ENCODE measurements around the gene PABPN1L. TPM values are rescaled to one million over a fixed set of nuclear protein-coding genes. Genes with fewer than 3 reads are reported as not detected.
A peak's percentile ranks its signal among the peaks of the same experiment; 100 is the strongest.
"Not testable (repeated sequence)": the region's sequence is repeated elsewhere in the genome, so short reads cannot be mapped to it uniquely, and the experiment has no call there.

The PABPN1L gene
- total RNA-seq, 1 experiment from 2014 or later, result not detected

GRCh38 chr16:88830258-88830657 lies 36.2 kb downstream of the PABPN1L start:
- H3K4me3 ChIP-seq, result no peak overlapping the region
- no peaks in the 10 kb centered on the region for H3K4me1 ChIP-seq
- no peaks in the 10 kb centered on the region for H3K9me3 ChIP-seq (replicated peaks)
- H3K36me3 ChIP-seq, result no peaks in the 10 kb centered on the region
- H3K27me3 ChIP-seq, result no peaks in the 10 kb centered on the region
- no peak overlapping the region for H3K27ac ChIP-seq
- DNase-seq, result no peak

- no peak overlapping the region for H3K4me3 ChIP-seq
- H3K4me1 ChIP-seq, result no peaks in the 10 kb centered on the region
- H3K27ac ChIP-seq, result no peak overlapping the region
- no peaks in the 10 kb centered on the region for H3K9me3 ChIP-seq (replicated peaks)
- H3K36me3 ChIP-seq, result no peaks in the 10 kb centered on the region
- H3K27me3 ChIP-seq, result no peaks in the 10 kb centered on the region
- no peak for DNase-seq
These were observed 37.7 kb downstream of the PABPN1L start for GRCh38 chr16:88828711-88829110.

GRCh38 chr16:88827727-88828126 lies 38.7 kb downstream of the PABPN1L start:
- no peak for DNase-seq
- no peak overlapping the region for H3K4me3 ChIP-seq

GRCh38 chr16:88826070-88826840 lies 40.2 kb downstream of the PABPN1L start:
- no peak overlapping the region for H3K4me3 ChIP-seq
- no peak overlapping the region for H3K27ac ChIP-seq
- no peaks in the 10 kb centered on the region for H3K36me3 ChIP-seq
- no peaks in the 10 kb centered on the region for H3K4me1 ChIP-seq
- no peak for DNase-seq
- H3K9me3 ChIP-seq (replicated peaks), result no peaks in the 10 kb centered on the region
- H3K27me3 ChIP-seq, result no peaks in the 10 kb centered on the region

More at GRCh38 chr16:88827727-88828126, 38.7 kb downstream of the PABPN1L start:
- H3K4me1 ChIP-seq, result no peaks in the 10 kb centered on the region
- H3K27ac ChIP-seq, result no peak overlapping the region
- H3K27me3 ChIP-seq, result no peaks in the 10 kb centered on the region
- H3K9me3 ChIP-seq (replicated peaks), result no peaks in the 10 kb centered on the region
- H3K36me3 ChIP-seq, result no peaks in the 10 kb centered on the region

GRCh38 chr16:88825146-88825545 lies 41.3 kb downstream of the PABPN1L start:
- Histone ChIP-seq H3K27ac (no peak overlapping the region), H3K4me3 (no peak overlapping the region), H3K36me3 (no peaks in the 10 kb centered on the region), H3K27me3 (no peaks in the 10 kb centered on the region), H3K9me3 (replicated peaks) (no peaks in the 10 kb centered on the region), H3K4me1 (no peaks in the 10 kb centered on the region)
- no peak for DNase-seq

- no peaks in the 10 kb centered on the region for H3K36me3 ChIP-seq
- no peak for DNase-seq
- H3K4me3 ChIP-seq, result no peak overlapping the region
- no peaks in the 10 kb centered on the region for H3K27me3 ChIP-seq
- H3K4me1 ChIP-seq, result no peaks in the 10 kb centered on the region
- no peaks in the 10 kb centered on the region for H3K9me3 ChIP-seq (replicated peaks)
- H3K27ac ChIP-seq, result no peak overlapping the region
These were observed 42.0 kb downstream of the PABPN1L start for GRCh38 chr16:88824256-88825077.

- not testable (repeated sequence) for H3K4me1 ChIP-seq; H3K36me3 ChIP-seq; H3K27me3 ChIP-seq; H3K27ac ChIP-seq; H3K9me3 ChIP-seq (replicated peaks); DNase-seq; H3K4me3 ChIP-seq
These were observed 42.8 kb downstream of the PABPN1L start for GRCh38 chr16:88823646-88824045.

GRCh38 chr16:88822281-88823040 lies 44.0 kb downstream of the PABPN1L start:
- Histone ChIP-seq H3K4me1 (no peaks in the 10 kb centered on the region), H3K36me3 (no peaks in the 10 kb centered on the region), H3K27me3 (no peaks in the 10 kb centered on the region), H3K27ac (no peak overlapping the region), H3K4me3 (no peak overlapping the region), H3K9me3 (replicated peaks) (no peaks in the 10 kb centered on the region)
- DNase-seq, result no peak

GRCh38 chr16:88821168-88821850 lies 45.2 kb downstream of the PABPN1L start:
- Histone ChIP-seq H3K4me1 (no peaks in the 10 kb centered on the region), H3K27ac (no peak overlapping the region), H3K36me3 (no peaks in the 10 kb centered on the region), H3K27me3 (no peaks in the 10 kb centered on the region), H3K4me3 (no peak overlapping the region), H3K9me3 (replicated peaks) (no peaks in the 10 kb centered on the region)
- DNase-seq, result no peak

- Histone ChIP-seq H3K27ac (no peak overlapping the region), H3K4me1 (no peaks in the 10 kb centered on the region)
- no peak for DNase-seq
These were observed 46.0 kb downstream of the PABPN1L start for GRCh38 chr16:88820385-88821025.

GRCh38 chr16:88819126-88819525 lies 47.3 kb downstream of the PABPN1L start:
- no peaks in the 10 kb centered on the region for H3K36me3 ChIP-seq
- no peak for DNase-seq

More at GRCh38 chr16:88820385-88821025, 46.0 kb downstream of the PABPN1L start:
- H3K9me3 ChIP-seq (replicated peaks), result no peaks in the 10 kb centered on the region
- H3K36me3 ChIP-seq, result no peaks in the 10 kb centered on the region
- no peak overlapping the region for H3K4me3 ChIP-seq
- no peaks in the 10 kb centered on the region for H3K27me3 ChIP-seq

GRCh38 chr16:88818575-88818874 lies 47.9 kb downstream of the PABPN1L start:
- Histone ChIP-seq H3K4me1 (no peaks in the 10 kb centered on the region), H3K36me3 (no peaks in the 10 kb centered on the region), H3K27me3 (no peaks in the 10 kb centered on the region), H3K4me3 (no peak overlapping the region), H3K27ac (no peak overlapping the region), H3K9me3 (replicated peaks) (no peaks in the 10 kb centered on the region)
- DNase-seq, result no peak

More at GRCh38 chr16:88819126-88819525, 47.3 kb downstream of the PABPN1L start:
- no peaks in the 10 kb centered on the region for H3K27me3 ChIP-seq
- no peak overlapping the region for H3K4me3 ChIP-seq
- no peak overlapping the region for H3K27ac ChIP-seq
- H3K4me1 ChIP-seq, result no peaks in the 10 kb centered on the region
- H3K9me3 ChIP-seq (replicated peaks), result no peaks in the 10 kb centered on the region

GRCh38 chr16:88817785-88818574 lies 48.5 kb downstream of the PABPN1L start:
- H3K27ac ChIP-seq, result no peak overlapping the region
- no peaks in the 10 kb centered on the region for H3K4me1 ChIP-seq
- peak in 1 of 2 experiments; percentile 29 for DNase-seq

More at GRCh38 chr16:88817785-88818574, 48.5 kb downstream of the PABPN1L start:
- Histone ChIP-seq H3K36me3 (no peaks in the 10 kb centered on the region), H3K27me3 (no peaks in the 10 kb centered on the region), H3K9me3 (replicated peaks) (no peaks in the 10 kb centered on the region), H3K4me3 (no peak overlapping the region)
